ENCODE data around the gene COL8A1. TPM values are rescaled to one million over a fixed set of nuclear protein-coding genes. Genes with fewer than 3 reads are reported as not detected.

The COL8A1 gene
- total and polyA plus RNA-seq, 8 donors = 0.31 to 16.5 (median 6.6) TPM

DNA sequence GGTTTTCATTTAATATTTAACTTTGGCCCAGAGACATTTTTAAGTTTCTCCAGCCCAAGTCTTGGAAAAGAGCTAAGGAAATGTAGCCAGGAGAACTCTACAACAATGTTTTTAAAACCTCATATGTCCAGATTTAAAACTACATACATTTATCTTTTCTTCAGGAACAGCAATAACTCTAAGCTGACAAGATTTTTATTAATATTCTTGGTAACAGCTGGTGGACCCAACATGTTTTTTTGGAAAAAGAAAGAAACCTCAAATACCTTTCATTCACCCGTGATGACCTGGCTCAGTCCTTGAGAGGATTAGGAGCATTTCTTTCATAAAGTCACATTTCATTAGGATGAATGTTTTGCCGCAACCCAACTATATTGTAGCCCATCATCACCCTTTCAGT lies 128.9 kb downstream of the COL8A1 start:
- H3K9me3 ChIP-seq = no peaks in the 10 kb centered on the region
- H3K27ac ChIP-seq = no peak overlapping the region
- H3K4me3 ChIP-seq = no peak overlapping the region
- intact Hi-C loops (cut with DNase I; ENCODE audit: low total_unique reads) = no loop called here
- H3K27me3 ChIP-seq = no peaks in the 10 kb centered on the region
- 87 to 95% (median 89%) methylated on average over 2 of the region's 2 CpGs for WGBS, 5 donors
- no peak for DNase-seq
- no peaks in the 10 kb centered on the region for H3K4me1 ChIP-seq
- H3K36me3 ChIP-seq = no peaks in the 10 kb centered on the region
- TF ChIP-seq EP300 (IDR thresholded peaks at IDR 0.05) (no peak), POLR2A (IDR thresholded peaks at IDR 0.05) (no peak), POLR2AphosphoS5 (IDR thresholded peaks at IDR 0.05) (no peak)
- TF ChIP-seq, protein P1, sequence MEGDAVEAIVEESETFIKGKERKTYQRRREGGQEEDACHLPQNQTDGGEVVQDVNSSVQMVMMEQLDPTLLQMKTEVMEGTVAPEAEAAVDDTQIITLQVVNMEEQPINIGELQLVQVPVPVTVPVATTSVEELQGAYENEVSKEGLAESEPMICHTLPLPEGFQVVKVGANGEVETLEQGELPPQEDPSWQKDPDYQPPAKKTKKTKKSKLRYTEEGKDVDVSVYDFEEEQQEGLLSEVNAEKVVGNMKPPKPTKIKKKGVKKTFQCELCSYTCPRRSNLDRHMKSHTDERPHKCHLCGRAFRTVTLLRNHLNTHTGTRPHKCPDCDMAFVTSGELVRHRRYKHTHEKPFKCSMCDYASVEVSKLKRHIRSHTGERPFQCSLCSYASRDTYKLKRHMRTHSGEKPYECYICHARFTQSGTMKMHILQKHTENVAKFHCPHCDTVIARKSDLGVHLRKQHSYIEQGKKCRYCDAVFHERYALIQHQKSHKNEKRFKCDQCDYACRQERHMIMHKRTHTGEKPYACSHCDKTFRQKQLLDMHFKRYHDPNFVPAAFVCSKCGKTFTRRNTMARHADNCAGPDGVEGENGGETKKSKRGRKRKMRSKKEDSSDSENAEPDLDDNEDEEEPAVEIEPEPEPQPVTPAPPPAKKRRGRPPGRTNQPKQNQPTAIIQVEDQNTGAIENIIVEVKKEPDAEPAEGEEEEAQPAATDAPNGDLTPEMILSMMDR (IDR thresholded peaks at IDR 0.05) = no peak

- H3K27me3 ChIP-seq = no peaks in the 10 kb centered on the region
- no peak overlapping the region for H3K4me3 ChIP-seq
- H3K36me3 ChIP-seq = no peaks in the 10 kb centered on the region
- no peaks in the 10 kb centered on the region for H3K9me3 ChIP-seq
- intact Hi-C loops (cut with DNase I; ENCODE audit: low total_unique reads) = no loop called here
- H3K4me1 ChIP-seq = no peaks in the 10 kb centered on the region
- H3K27ac ChIP-seq = no peak overlapping the region
- WGBS, 5 donors = 89 to 96% (median 91%) methylated on average over 1 of the region's 1 CpG
- TF ChIP-seq, protein P1 (IDR thresholded peaks at IDR 0.05) = no peak
- TF ChIP-seq POLR2A (IDR thresholded peaks at IDR 0.05) (no peak), EP300 (IDR thresholded peaks at IDR 0.05) (no peak), POLR2AphosphoS5 (IDR thresholded peaks at IDR 0.05) (no peak)
- no peak for DNase-seq
Measured at GRCh38 chr3:99768126-99768525, 129.7 kb downstream of the COL8A1 start.

GRCh38 chr3:99768808-99769501 lies 130.6 kb downstream of the COL8A1 start:
- 53 to 76% (median 66%) methylated on average over 2 of the region's 2 CpGs for WGBS, 5 donors
- no peak for TF ChIP-seq EP300 (IDR thresholded peaks at IDR 0.05)
- TF ChIP-seq, protein P1 (IDR thresholded peaks at IDR 0.05) = no peak
- no peak for TF ChIP-seq POLR2A (IDR thresholded peaks at IDR 0.05)
- TF ChIP-seq POLR2AphosphoS5 (IDR thresholded peaks at IDR 0.05) = no peak
- DNase-seq = no peak
- Histone ChIP-seq H3K4me3 (no peak overlapping the region), H3K27me3 (no peaks in the 10 kb centered on the region), H3K9me3 (no peaks in the 10 kb centered on the region), H3K27ac (no peak overlapping the region), H3K36me3 (no peaks in the 10 kb centered on the region), H3K4me1 (no peaks in the 10 kb centered on the region)
- intact Hi-C loops (cut with DNase I; ENCODE audit: low total_unique reads) = no loop called here

- TF ChIP-seq POLR2A (IDR thresholded peaks at IDR 0.05) (no peak), EP300 (IDR thresholded peaks at IDR 0.05) (no peak), POLR2AphosphoS5 (IDR thresholded peaks at IDR 0.05) (no peak)
- TF ChIP-seq, protein P1 (IDR thresholded peaks at IDR 0.05) = no peak
- intact Hi-C loops (cut with DNase I; ENCODE audit: low total_unique reads) = no loop called here
- Histone ChIP-seq H3K4me1 (no peaks in the 10 kb centered on the region), H3K27ac (no peak overlapping the region), H3K9me3 (no peaks in the 10 kb centered on the region), H3K36me3 (no peaks in the 10 kb centered on the region), H3K4me3 (no peak overlapping the region), H3K27me3 (no peaks in the 10 kb centered on the region)
- 83 to 93% (median 92%) methylated on average over 3 of the region's 3 CpGs for WGBS, 5 donors
- no peak for DNase-seq
Measured at GRCh38 chr3:99772171-99772570, 133.8 kb downstream of the COL8A1 start.

Measured in stomach (tissue), 9 donors.